B cell (primary cell): ENCODE results near the gene CFAP52. TPM values are rescaled to one million over a fixed set of nuclear protein-coding genes. Genes with fewer than 3 reads are reported as not detected.
"Not testable (repeated sequence)": the region's sequence is repeated elsewhere in the genome, so short reads cannot be mapped to it uniquely, and the experiment has no call there.

Source experiments
- ATAC-seq: fragments of 200-7000 bp; cut with Tn5 transposase; one replicate; pipeline ENCODE4 v1.10.0; 2021; ENCODE audit warnings: low read depth, mild to moderate bottlenecking, moderate number of reproducible peaks, moderate library complexity
- CTCF ChIA-PET: fragments of 350-600 bp; sonication (Branson Sonifier 250); formaldehyde crosslinking; loops from one replicate; lab custom pipeline; 2021; ENCODE audit warnings: antibody characterized with exemption, inconsistent platforms; lab: Charles Lee
- POLR2A ChIA-PET: fragments of 350-600 bp; sonication (Branson Sonifier 250); formaldehyde crosslinking; loops from one replicate; lab custom pipeline; 2021; ENCODE audit warnings: antibody characterized with exemption; lab: Charles Lee
- DNase-seq: peaks from one replicate; pipeline ENCODE4 v3.0.0; 2013
- H2AFZ ChIP-seq: 2 replicates; pipeline ENCODE4 v1.6.1; 2012; ENCODE audit warnings: mild to moderate bottlenecking, low read depth, low read length; ENCODE audit not compliant: insufficient read depth, poor library complexity, severe bottlenecking
- H3K27ac ChIP-seq, 2 donors: 1 replicate in 1 of 2; 2 replicates in 1 of 2; pipeline ENCODE4 v1.5.1; 2012 to 2013; ENCODE audit warnings: low read length in 2 of 2, mild to moderate bottlenecking in 2 of 2, moderate library complexity in 1 of 2
- H3K27me3 ChIP-seq, 4 experiments: fragments of 200-600 bp in 1 of 4; sonication (generic) in 1 of 4; replicated peaks in 1 of 4; 1 replicate in 2 of 4; 2 replicates in 2 of 4; pipeline versions ENCODE4 v1.6.1 to v1.7.0; 2013 to 2016; ENCODE audit warnings: low read length in 3 of 4, mild to moderate bottlenecking in 2 of 4, mixed read lengths in 1 of 4, moderate library complexity in 1 of 4; ENCODE audit not compliant: insufficient read depth in 4 of 4, control insufficient read depth in 3 of 4; ENCODE audit errors: control extremely low read depth in 1 of 4
- H3K36me3 ChIP-seq, 2 experiments: replicated peaks in 1 of 2; 1 replicate in 1 of 2; 2 replicates in 1 of 2; pipeline versions ENCODE4 v1.6.1 to v1.7.1; 2013; ENCODE audit warnings: low read length in 1 of 2; ENCODE audit not compliant: insufficient read depth in 2 of 2, control insufficient read depth in 1 of 2; ENCODE audit errors: control extremely low read depth in 1 of 2, extremely low read depth in 1 of 2
- H3K4me1 ChIP-seq, 2 donors: fragments of 200-600 bp in 1 of 2; sonication (generic) in 1 of 2; 1 replicate in 1 of 2; 2 replicates in 1 of 2; pipeline versions ENCODE4 v1.5.1 to v1.6.1; 2013 to 2017; ENCODE audit warnings: low read length in 2 of 2; ENCODE audit not compliant: control insufficient read depth in 2 of 2, insufficient read depth in 2 of 2
- H3K4me2 ChIP-seq: replicated peaks from 2 replicates; pipeline ENCODE3; 2012; ENCODE audit warnings: mild to moderate bottlenecking, low read depth, low read length; ENCODE audit not compliant: poor library complexity, severe bottlenecking
- H3K4me3 ChIP-seq, 5 experiments: fragments of 200-600 bp in 1 of 5; sonication (generic) in 1 of 5; 1 replicate in 3 of 5; 2 replicates in 2 of 5; pipeline versions ENCODE4 v1.5.1 to v1.7.0; 2011 to 2016; ENCODE audit warnings: low read length in 4 of 5, mild to moderate bottlenecking in 4 of 5, low read depth in 2 of 5, control low read depth in 1 of 5, moderate library complexity in 1 of 5; ENCODE audit not compliant: insufficient read depth in 1 of 5; ENCODE audit errors: control extremely low read depth in 1 of 5, extremely low read depth in 1 of 5
- H3K79me2 ChIP-seq: fragments of 200-600 bp; sonication (generic); one replicate; pipeline ENCODE4 v1.6.0; 2016; ENCODE audit warnings: low read length; ENCODE audit not compliant: control insufficient read depth, insufficient read depth
- H3K9ac ChIP-seq: fragments of 200-600 bp; sonication (generic); 2 replicates; pipeline ENCODE4 v1.6.1; 2017; ENCODE audit warnings: mild to moderate bottlenecking, low read length, moderate library complexity
- H3K9me3 ChIP-seq, 3 donors: one replicate each; pipeline versions ENCODE4 v1.6.1 to v1.7.1; 2013; ENCODE audit warnings: low read length in 2 of 3; ENCODE audit not compliant: control insufficient read depth in 2 of 3, insufficient read depth in 1 of 3; ENCODE audit errors: control extremely low read depth in 1 of 3
- H4K20me1 ChIP-seq: 2 replicates; pipeline ENCODE4 v1.6.0; 2012; ENCODE audit warnings: mild to moderate bottlenecking, low read length; ENCODE audit not compliant: insufficient read depth, control insufficient read depth, poor library complexity, severe bottlenecking
- H3K27ac Mint-ChIP-seq: one replicate; pipeline ENCODE4 v1.8.0; 2021; ENCODE audit warnings: mixed read lengths
- H3K27me3 Mint-ChIP-seq: one replicate; pipeline ENCODE4 v1.8.0; 2021; ENCODE audit warnings: mixed read lengths
- H3K4me1 Mint-ChIP-seq: one replicate; pipeline ENCODE4 v1.8.0; 2021; ENCODE audit warnings: mixed read lengths
- H3K4me3 Mint-ChIP-seq: one replicate; pipeline ENCODE4 v1.8.0; 2021; ENCODE audit warnings: mixed read lengths
- H3K9me3 Mint-ChIP-seq: one replicate; pipeline ENCODE4 v1.8.0; 2022; ENCODE audit warnings: mixed read lengths; ENCODE audit not compliant: insufficient read depth
- EZH2 ChIP-seq: IDR thresholded peaks from 2 replicates; pipeline ENCODE4 v1.6.1; 2012; ENCODE audit warnings: borderline replicate concordance, low read depth, mild to moderate bottlenecking, moderate library complexity, low read length; ENCODE audit not compliant: insufficient read depth, poor library complexity, severe bottlenecking
- WGBS: methylation state at CpG from one replicate; pipeline ENCODE4 v1.1.5; 2013; ENCODE audit warnings: missing lambda C conversion rate; ENCODE audit not compliant: insufficient coverage; 5-methylcytosine and 5-hydroxymethylcytosine counted together
- intact Hi-C: fragments of 100-400 bp; cut with micrococcal nuclease; formaldehyde crosslinking; loops from one replicate; pipeline ENCODE4 v1.10.0; 2022
- polyA plus RNA-seq: library from polyadenylated mRNA; depleted of rRNA; stranded (reverse); fragments of >200 nt; gene quantifications from 2 replicates; pipeline ENCODE4 v1.2.3, GENCODE V29; 2012
- total RNA-seq, 2 donors: library from RNA; stranded (reverse); fragments of 120-200 nt in 1 of 2; gene quantifications; 1 replicate in 1 of 2; 2 replicates in 1 of 2; pipeline versions ENCODE4 v1.2.3 to v1.2.4, GENCODE V29; 2013 to 2022
- TF ChIP-seq, protein P1 (sequence below): fragments of 200-600 bp; IDR thresholded peaks from one replicate; pipeline ENCODE4 v1.8.0; 2022; ENCODE audit warnings: antibody characterized with exemption, mild to moderate bottlenecking

CFAP52 gene
- total and polyA plus RNA-seq, 2 donors (not counting 1 experiment from before 2014, with no cell fraction given): not detected

DNA sequence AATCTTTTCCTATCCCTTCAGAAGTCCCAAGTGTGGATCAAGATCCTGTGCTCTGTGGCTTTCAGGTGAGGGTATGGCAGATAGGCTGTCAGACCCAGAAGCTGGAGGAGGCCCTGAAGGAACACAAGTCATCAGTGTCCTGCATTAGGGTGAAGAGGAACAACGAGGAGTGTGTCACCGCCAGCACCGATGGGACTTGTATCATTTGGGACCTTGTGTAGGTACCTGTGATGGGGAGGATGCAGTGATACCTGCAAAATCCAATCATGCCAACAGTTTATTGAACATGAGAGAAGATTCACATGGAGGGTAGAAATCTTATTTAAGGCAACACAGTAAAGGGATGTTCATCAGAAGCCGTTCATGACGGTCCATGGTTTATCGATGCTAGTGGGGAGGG is 58.9 kb downstream of the CFAP52 start:
- no peaks in the 10 kb centered on the region for H4K20me1 ChIP-seq
- no peaks in the 10 kb centered on the region for H3K9me3 Mint-ChIP-seq
- no peak for TF ChIP-seq EZH2
- TF ChIP-seq, protein P1, sequence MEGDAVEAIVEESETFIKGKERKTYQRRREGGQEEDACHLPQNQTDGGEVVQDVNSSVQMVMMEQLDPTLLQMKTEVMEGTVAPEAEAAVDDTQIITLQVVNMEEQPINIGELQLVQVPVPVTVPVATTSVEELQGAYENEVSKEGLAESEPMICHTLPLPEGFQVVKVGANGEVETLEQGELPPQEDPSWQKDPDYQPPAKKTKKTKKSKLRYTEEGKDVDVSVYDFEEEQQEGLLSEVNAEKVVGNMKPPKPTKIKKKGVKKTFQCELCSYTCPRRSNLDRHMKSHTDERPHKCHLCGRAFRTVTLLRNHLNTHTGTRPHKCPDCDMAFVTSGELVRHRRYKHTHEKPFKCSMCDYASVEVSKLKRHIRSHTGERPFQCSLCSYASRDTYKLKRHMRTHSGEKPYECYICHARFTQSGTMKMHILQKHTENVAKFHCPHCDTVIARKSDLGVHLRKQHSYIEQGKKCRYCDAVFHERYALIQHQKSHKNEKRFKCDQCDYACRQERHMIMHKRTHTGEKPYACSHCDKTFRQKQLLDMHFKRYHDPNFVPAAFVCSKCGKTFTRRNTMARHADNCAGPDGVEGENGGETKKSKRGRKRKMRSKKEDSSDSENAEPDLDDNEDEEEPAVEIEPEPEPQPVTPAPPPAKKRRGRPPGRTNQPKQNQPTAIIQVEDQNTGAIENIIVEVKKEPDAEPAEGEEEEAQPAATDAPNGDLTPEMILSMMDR: no peak
- CTCF ChIA-PET: no interaction called here
- H3K4me1 Mint-ChIP-seq: no peaks in the 10 kb centered on the region
- H3K79me2 ChIP-seq: no peaks in the 10 kb centered on the region
- no peak overlapping the region for H2AFZ ChIP-seq
- intact Hi-C loops: no loop called here
- H3K4me2 ChIP-seq: no peak overlapping the region
- POLR2A ChIA-PET: no interaction called here
- 90% methylated on average over 4 of the region's 6 CpGs for WGBS
- no peaks in the 10 kb centered on the region for H3K36me3 ChIP-seq
- peaks cover 44% of the 10 kb centered on the region for H3K27me3 Mint-ChIP-seq
- ATAC-seq (no peak), DNase-seq (no peak)
- no peak overlapping the region for H3K27ac Mint-ChIP-seq
- no peaks in the 10 kb centered on the region for H3K9me3 ChIP-seq
- H3K4me3 ChIP-seq: no peak overlapping the region
- no peaks in the 10 kb centered on the region for H3K4me1 ChIP-seq
- no peak overlapping the region for H3K9ac ChIP-seq
- H3K4me3 Mint-ChIP-seq: no peak overlapping the region
- H3K27me3 ChIP-seq: no peaks in the 10 kb centered on the region
- H3K27ac ChIP-seq: no peak overlapping the region

GRCh38 chr17:9636501-9636900 is 60.1 kb downstream of the CFAP52 start:
- intact Hi-C loops: no loop called here
- WGBS: 97% methylated on average over 5 of the region's 12 CpGs
- ATAC-seq (no peak), DNase-seq (no peak)
- Histone ChIP-seq H2AFZ (no peak overlapping the region), H3K4me1 (no peaks in the 10 kb centered on the region), H3K36me3 (no peaks in the 10 kb centered on the region), H3K27ac (no peak overlapping the region), H4K20me1 (no peaks in the 10 kb centered on the region), H3K9ac (no peak overlapping the region), H3K9me3 (no peaks in the 10 kb centered on the region), H3K79me2 (no peaks in the 10 kb centered on the region), H3K4me3 (no peak overlapping the region), H3K4me2 (no peak overlapping the region), H3K27me3 (no peaks in the 10 kb centered on the region)
- CTCF ChIA-PET: no interaction called here
- peaks cover 39% of the 10 kb centered on the region for H3K27me3 Mint-ChIP-seq
- TF ChIP-seq, protein P1: no peak
- no peak for TF ChIP-seq EZH2
- no peaks in the 10 kb centered on the region for H3K9me3 Mint-ChIP-seq
- H3K4me3 Mint-ChIP-seq: no peak overlapping the region
- POLR2A ChIA-PET: no interaction called here
- H3K4me1 Mint-ChIP-seq: no peaks in the 10 kb centered on the region
- H3K27ac Mint-ChIP-seq: no peak overlapping the region

DNA sequence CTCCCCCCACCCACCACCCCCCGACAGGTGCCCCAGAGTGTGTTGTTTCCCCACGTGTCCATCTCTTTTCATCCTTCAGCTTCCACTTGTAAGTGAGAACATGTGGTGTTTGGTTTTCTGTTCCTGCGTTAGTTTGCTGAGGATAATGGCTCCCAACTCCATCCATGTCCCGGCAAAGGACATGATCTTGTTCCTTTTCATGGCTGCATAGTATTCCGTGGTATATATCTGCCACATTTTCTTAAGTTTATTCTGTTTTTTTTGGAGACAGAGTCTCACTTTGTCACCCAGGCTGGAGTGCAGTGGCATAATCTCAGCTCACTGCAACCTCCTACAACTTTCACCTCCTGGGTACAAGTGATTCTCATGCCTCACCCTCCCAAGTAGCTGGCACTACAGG is 63.9 kb downstream of the CFAP52 start:
- ATAC-seq, H3K4me1 ChIP-seq, H3K36me3 ChIP-seq, H3K4me2 ChIP-seq, H3K9me3 ChIP-seq, H3K27ac ChIP-seq, H3K9ac ChIP-seq, H3K27me3 ChIP-seq, H3K4me3 Mint-ChIP-seq, CTCF ChIA-PET, H3K4me1 Mint-ChIP-seq, intact Hi-C loops, H3K4me3 ChIP-seq, H3K79me2 ChIP-seq, DNase-seq, H4K20me1 ChIP-seq, H2AFZ ChIP-seq, H3K27ac Mint-ChIP-seq, H3K9me3 Mint-ChIP-seq, POLR2A ChIA-PET: not testable (repeated sequence)
- 100% methylated on average over 3 of the region's 5 CpGs for WGBS
- H3K27me3 Mint-ChIP-seq: peaks cover 43% of the 10 kb centered on the region
